K562 (cell line): ENCODE data around the gene CAPZB. TPM values are rescaled to one million over a fixed set of nuclear protein-coding genes. Genes with fewer than 3 reads are reported as not detected.

Source experiments
- ATAC-seq: fragments of 200-7000 bp; cut with Tn5 transposase; 3 replicates; pipeline ENCODE4 v1.9.1; 2020; ENCODE audit warnings: moderate library complexity
- BruUV-seq: library from RNA; stranded (reverse); fragments of 400-500 nt; replicated peaks from 2 replicates; lab custom pipeline; 2021; lab: Mats Ljungman, UMichigan
- CTCF ChIA-PET: fragments of 300-600 bp; formaldehyde crosslinking; extraction: SDS; loops from one replicate; lab custom pipeline; 2021; ENCODE audit warnings: low intra/inter-chr PET ratio; lab: Yijun Ruan, JAX
- POLR2A ChIA-PET: fragments of 300-600, 350-650 bp; sonication (Branson Sonifier 250); formaldehyde crosslinking; extraction: SDS; loops from one replicate; lab custom pipeline; 2021; ENCODE audit warnings: antibody characterized with exemption, inconsistent platforms; lab: Yijun Ruan, JAX
- DNase-seq, 4 experiments: peaks; one replicate each; pipeline versions ENCODE4 v3.0.0 to v3.0.0-alpha.2; 2011 to 2018; ENCODE audit warnings: low spot score in 3 of 4, mixed read lengths in 3 of 4; ENCODE audit errors: extremely low read depth in 1 of 4
- FAIRE-seq: peaks from 2 replicates; lab custom pipeline; 2011; peaks lifted over from hg19 to GRCh38; lab: Jason Lieb, UNC
- H2AFZ ChIP-seq: 2 replicates; pipeline ENCODE4 v1.6.0; 2011; ENCODE audit warnings: low read depth, low read length, control low read depth, inconsistent platforms
- H3K27ac ChIP-seq: fragments of 200-600 bp; 3 replicates; pipeline ENCODE4 v1.8.0; 2011; ENCODE audit warnings: low read depth, mild to moderate bottlenecking, control low read depth, inconsistent platforms, low read length, moderate library complexity, mixed read lengths; ENCODE audit errors: extremely low read depth
- H3K27me3 ChIP-seq, 2 experiments: fragments of 300-600 bp in 1 of 2; 2 replicates in 1 of 2; 3 replicates in 1 of 2; pipeline versions ENCODE4 v1.6.0 to v1.8.0; 2011; ENCODE audit warnings: inconsistent platforms in 2 of 2, low read length in 2 of 2, mild to moderate bottlenecking in 1 of 2, mixed read lengths in 1 of 2, moderate library complexity in 1 of 2; ENCODE audit not compliant: control insufficient read depth in 2 of 2, insufficient read depth in 2 of 2
- H3K36me3 ChIP-seq: fragments of 300-600 bp; 3 replicates; pipeline ENCODE4 v1.8.0; 2011; ENCODE audit warnings: mild to moderate bottlenecking, low read length, inconsistent platforms; ENCODE audit not compliant: control insufficient read depth, insufficient read depth
- H3K4me1 ChIP-seq, 2 experiments: fragments of 200-600 bp in 1 of 2; replicated peaks in 1 of 2; 2 replicates in 1 of 2; 3 replicates in 1 of 2; pipeline versions ENCODE4 v1.5.1 to v1.8.0; 2011; ENCODE audit warnings: inconsistent platforms in 2 of 2, low read length in 2 of 2, mild to moderate bottlenecking in 1 of 2, mixed read lengths in 1 of 2, moderate library complexity in 1 of 2; ENCODE audit not compliant: control insufficient read depth in 2 of 2, insufficient read depth in 2 of 2
- H3K4me2 ChIP-seq: 2 replicates; pipeline ENCODE4 v1.6.1; 2011; ENCODE audit warnings: low read length, control low read depth, inconsistent platforms, mixed read lengths; ENCODE audit not compliant: insufficient read depth
- H3K4me3 ChIP-seq: fragments of 200-600 bp; sonication (generic), shearing (Covaris generic); 2 replicates; pipeline ENCODE4 v1.5.1; 2016; ENCODE audit warnings: control low read depth, inconsistent platforms
- H3K79me2 ChIP-seq: fragments of 200-600 bp; 3 replicates; pipeline ENCODE4 v1.8.0; 2011; ENCODE audit warnings: low read length, inconsistent platforms; ENCODE audit not compliant: control insufficient read depth, insufficient read depth
- H3K9ac ChIP-seq, 2 experiments: 2 replicates each; pipeline versions ENCODE4 v1.6.0 to v1.6.1; 2011; ENCODE audit warnings: low read depth in 2 of 2, low read length in 2 of 2, control low read depth in 1 of 2, inconsistent platforms in 1 of 2, mild to moderate bottlenecking in 1 of 2, mixed read lengths in 1 of 2; ENCODE audit not compliant: insufficient read depth in 1 of 2
- H3K9me1 ChIP-seq: one replicate; pipeline ENCODE4 v1.6.0; 2011; ENCODE audit warnings: inconsistent platforms, mild to moderate bottlenecking, low read length, moderate library complexity; ENCODE audit not compliant: control insufficient read depth, insufficient read depth
- H3K9me3 ChIP-seq: replicated peaks from 2 replicates; pipeline ENCODE4 v1.5.1; 2011; ENCODE audit warnings: low read depth, low read length, inconsistent platforms; ENCODE audit not compliant: control insufficient read depth, insufficient read depth
- H4K20me1 ChIP-seq: replicated peaks from 2 replicates; pipeline ENCODE4 v1.6.1; 2011; ENCODE audit warnings: low read length, inconsistent platforms, mixed read lengths; ENCODE audit not compliant: control insufficient read depth, insufficient read depth
- POLR2G ChIP-seq: fragments of 200-400 bp; formaldehyde crosslinking; IDR thresholded peaks from 2 replicates; pipeline ENCODE4 v1.6.1; 2017; ENCODE audit warnings: low read depth, mild to moderate bottlenecking, antibody characterized with exemption, low read length, moderate library complexity
- RBFOX2 ChIP-seq: fragments of 200-400 bp; formaldehyde crosslinking; IDR thresholded peaks from 2 replicates; pipeline ENCODE4 v1.6.1; 2017; ENCODE audit warnings: low read depth, mild to moderate bottlenecking, low read length, moderate library complexity
- WGBS: fragments of 100-300 bp; shearing (Covaris generic); methylation state at CpG from one replicate; pipeline ENCODE4 v1.1.6; 2016; ENCODE audit warnings: low coverage, mixed read lengths; ENCODE audit not compliant: insufficient coverage; ENCODE audit errors: missing lambda C conversion rate; 5-methylcytosine and 5-hydroxymethylcytosine counted together
- in situ Hi-C: fragments of 300-500 bp; cut with MboI; formaldehyde crosslinking; loops from 4 replicates; pipeline ENCODE4 v1.15.0; 2018; ENCODE audit warnings: inconsistent platforms, mixed read lengths
- intact Hi-C: fragments of 100-400 bp; cut with micrococcal nuclease; formaldehyde crosslinking; loops from 2 replicates; pipeline ENCODE4 v1.14.2; 2022
- polyA plus RNA-seq, 8 experiments: library from polyadenylated mRNA; depleted of rRNA in 4 of 8; stranded (reverse) in 5 of 8; unstranded in 3 of 8; fragments of >200 nt; fragmentation: Nextera tagmentation in 2 of 8; fragmentation: Illumina TruSeq in 1 of 8; extraction: Ambion mirVana in 2 of 8; extraction: Trizol in 1 of 8; gene quantifications; 2 replicates each; pipeline versions ENCODE4 v1.2.1 to v1.2.3, GENCODE V29; 2011 to 2014; ENCODE audit warnings: inconsistent platforms in 1 of 8, missing spikeins in 1 of 8
- total RNA-seq, 7 experiments: library from RNA; depleted of rRNA in 6 of 7; stranded (reverse); fragments of >200 nt in 6 of 7; fragmentation: Illumina TruSeq in 2 of 7; extraction: Trizol in 2 of 7; gene quantifications; 2 replicates each; pipeline versions ENCODE4 v1.2.1 to v1.2.3, GENCODE V29; 2011 to 2021; ENCODE audit warnings: low replicate concordance in 1 of 7
- TF ChIP-seq, protein P1 (sequence below): sonication (generic); formaldehyde crosslinking; IDR thresholded peaks from 2 replicates; pipeline ENCODE4 v1.8.1; 2023; ENCODE audit warnings: mild to moderate bottlenecking, missing genetic modification reagents

The CAPZB gene
- total and polyA plus RNA-seq, 9 of the 15 experiments (the other 6 are each of a cell fraction or from before 2014, with no cell fraction given), result 57.6 to 297 (median 125) TPM

DNA sequence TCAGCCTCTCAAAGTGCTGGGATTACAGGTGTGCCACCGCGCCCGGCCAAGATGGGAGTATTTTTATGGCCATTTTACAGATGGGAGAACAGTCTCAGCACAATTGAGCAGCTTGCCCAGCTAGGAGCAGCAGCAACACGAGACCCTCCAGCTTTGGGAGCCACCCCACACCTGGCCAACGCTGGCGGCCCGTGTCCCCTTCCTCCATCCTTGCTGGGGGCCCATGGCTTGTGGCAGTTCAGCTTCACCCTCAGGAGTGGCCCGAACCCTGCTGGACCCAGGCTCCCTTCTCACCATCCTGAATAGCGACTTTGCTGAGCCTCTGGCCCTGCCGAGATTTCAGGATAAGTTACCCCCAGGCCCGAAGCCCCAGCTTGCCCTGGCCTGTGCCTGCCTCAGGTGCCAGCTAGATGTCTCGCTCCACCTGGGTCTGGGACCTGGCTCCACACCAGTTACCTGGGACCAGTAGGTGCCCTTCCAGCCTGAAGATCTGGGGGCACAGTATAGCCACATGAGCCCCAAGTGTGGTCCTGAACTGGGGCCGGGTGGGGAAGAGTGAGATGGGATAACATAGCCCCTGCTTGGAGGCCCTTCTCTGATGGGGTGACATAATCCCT lies 154.0 kb downstream of the CAPZB start:
- no peak overlapping the region for H2AFZ ChIP-seq
- POLR2A ChIA-PET, result interaction anchor here (0.5 to 4.7 kb wide), 8 partner anchors 8 to 584 kb away, joined by 3 to 21 read pairs (median 3); partner anchors contain the start of genes AKR7A2 and SLC66A1
- no TSS peak for BruUV-seq
- FAIRE-seq, result no peak
- peak; percentile 58; the same call in 1 of the 2 replicates for TF ChIP-seq POLR2G
- 0 out of 2 replicates have a peak, but pooled peaks have one; percentile 24 for TF ChIP-seq RBFOX2
- TF ChIP-seq, protein P1, sequence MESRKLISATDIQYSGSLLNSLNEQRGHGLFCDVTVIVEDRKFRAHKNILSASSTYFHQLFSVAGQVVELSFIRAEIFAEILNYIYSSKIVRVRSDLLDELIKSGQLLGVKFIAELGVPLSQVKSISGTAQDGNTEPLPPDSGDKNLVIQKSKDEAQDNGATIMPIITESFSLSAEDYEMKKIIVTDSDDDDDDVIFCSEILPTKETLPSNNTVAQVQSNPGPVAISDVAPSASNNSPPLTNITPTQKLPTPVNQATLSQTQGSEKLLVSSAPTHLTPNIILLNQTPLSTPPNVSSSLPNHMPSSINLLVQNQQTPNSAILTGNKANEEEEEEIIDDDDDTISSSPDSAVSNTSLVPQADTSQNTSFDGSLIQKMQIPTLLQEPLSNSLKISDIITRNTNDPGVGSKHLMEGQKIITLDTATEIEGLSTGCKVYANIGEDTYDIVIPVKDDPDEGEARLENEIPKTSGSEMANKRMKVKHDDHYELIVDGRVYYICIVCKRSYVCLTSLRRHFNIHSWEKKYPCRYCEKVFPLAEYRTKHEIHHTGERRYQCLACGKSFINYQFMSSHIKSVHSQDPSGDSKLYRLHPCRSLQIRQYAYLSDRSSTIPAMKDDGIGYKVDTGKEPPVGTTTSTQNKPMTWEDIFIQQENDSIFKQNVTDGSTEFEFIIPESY (CRISPR knock-in tag), result no peak
- TF ChIP-seq, all 486 proteins: peak for 2
- no peak for DNase-seq
- H3K9me3 ChIP-seq, result no peaks in the 10 kb centered on the region
- no peaks in the 10 kb centered on the region for H3K79me2 ChIP-seq
- intact Hi-C loops (no loop called here), in situ Hi-C loops (no loop called here)
- no peak overlapping the region for H3K4me3 ChIP-seq
- ATAC-seq, result no peak
- H3K27ac ChIP-seq, result no peak overlapping the region
- no peak overlapping the region for H3K9ac ChIP-seq
- WGBS, result 76% methylated on average over 11 of the region's 13 CpGs
- CTCF ChIA-PET, result no interaction called here
- H3K27me3 ChIP-seq, result no peaks in the 10 kb centered on the region
- H4K20me1 ChIP-seq, result peaks cover 11% of the 10 kb centered on the region; the same call in 1 of the 2 replicates
- H3K36me3 ChIP-seq, result peaks cover 28% of the 10 kb centered on the region; the same call in 2 of the 3 replicates
- H3K9me1 ChIP-seq, result peaks cover 2% of the 10 kb centered on the region
- H3K4me2 ChIP-seq, result no peak overlapping the region
- H3K4me1 ChIP-seq, result peaks cover 0 to 20% of the 10 kb centered on the region in 2 experiments; a peak in 2 of 5 replicates
